HG03457 (cell line): ENCODE measurements around the gene GARS1.
A peak's percentile ranks its signal among the peaks of the same experiment; 100 is the strongest.

Experiments
- ATAC-seq: cut with Tn5 transposase; IDR thresholded peaks from one replicate; pipeline ENCODE4 v1.9.1; 2021; ENCODE audit warnings: moderate number of reproducible peaks; ENCODE audit not compliant: unreplicated experiment

GARS1 gene, protein sequence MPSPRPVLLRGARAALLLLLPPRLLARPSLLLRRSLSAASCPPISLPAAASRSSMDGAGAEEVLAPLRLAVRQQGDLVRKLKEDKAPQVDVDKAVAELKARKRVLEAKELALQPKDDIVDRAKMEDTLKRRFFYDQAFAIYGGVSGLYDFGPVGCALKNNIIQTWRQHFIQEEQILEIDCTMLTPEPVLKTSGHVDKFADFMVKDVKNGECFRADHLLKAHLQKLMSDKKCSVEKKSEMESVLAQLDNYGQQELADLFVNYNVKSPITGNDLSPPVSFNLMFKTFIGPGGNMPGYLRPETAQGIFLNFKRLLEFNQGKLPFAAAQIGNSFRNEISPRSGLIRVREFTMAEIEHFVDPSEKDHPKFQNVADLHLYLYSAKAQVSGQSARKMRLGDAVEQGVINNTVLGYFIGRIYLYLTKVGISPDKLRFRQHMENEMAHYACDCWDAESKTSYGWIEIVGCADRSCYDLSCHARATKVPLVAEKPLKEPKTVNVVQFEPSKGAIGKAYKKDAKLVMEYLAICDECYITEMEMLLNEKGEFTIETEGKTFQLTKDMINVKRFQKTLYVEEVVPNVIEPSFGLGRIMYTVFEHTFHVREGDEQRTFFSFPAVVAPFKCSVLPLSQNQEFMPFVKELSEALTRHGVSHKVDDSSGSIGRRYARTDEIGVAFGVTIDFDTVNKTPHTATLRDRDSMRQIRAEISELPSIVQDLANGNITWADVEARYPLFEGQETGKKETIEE

DNA sequence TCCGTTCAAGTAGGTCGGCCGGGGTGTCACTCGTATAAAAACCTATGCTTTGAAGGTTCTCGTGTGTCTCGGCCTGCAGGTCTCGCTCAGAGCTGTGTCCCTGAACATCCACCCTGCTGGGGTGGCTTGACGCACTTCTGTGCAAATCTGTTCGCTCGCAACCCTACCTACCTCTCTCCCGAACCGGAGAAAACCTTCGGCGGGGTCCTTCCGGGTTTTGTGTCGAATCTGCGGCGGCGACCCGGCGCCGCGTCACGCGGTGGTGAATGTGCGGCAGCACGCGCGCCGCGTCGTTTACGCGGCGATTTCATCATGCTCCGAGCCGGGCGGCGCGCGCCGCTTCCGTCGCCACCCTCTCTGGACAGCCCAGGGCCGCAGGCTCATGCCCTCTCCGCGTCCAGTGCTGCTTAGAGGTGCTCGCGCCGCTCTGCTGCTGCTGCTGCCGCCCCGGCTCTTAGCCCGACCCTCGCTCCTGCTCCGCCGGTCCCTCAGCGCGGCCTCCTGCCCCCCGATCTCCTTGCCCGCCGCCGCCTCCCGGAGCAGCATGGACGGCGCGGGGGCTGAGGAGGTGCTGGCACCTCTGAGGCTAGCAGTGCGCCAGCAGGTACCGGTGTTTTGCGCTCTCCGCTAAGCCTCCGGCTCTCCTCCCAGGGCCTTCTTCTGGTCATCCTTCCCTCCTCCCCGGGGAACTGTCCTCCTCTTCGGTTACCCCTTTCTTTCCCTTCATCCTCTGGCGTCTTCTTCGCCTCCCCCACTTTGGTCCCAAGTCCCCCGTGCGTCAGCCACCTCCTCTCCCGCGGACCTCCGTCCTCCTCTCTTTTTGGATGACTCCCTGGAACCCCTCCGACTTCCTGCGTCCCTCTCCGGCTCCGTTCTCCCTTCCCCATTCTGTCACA, at the start of gene GARS1:
Gene GARS1 (plus strand): TSS at position 339 of the 896 bp plus-strand sequence. CDS start 44 bp downstream, at position 383.
- peak; percentile 89 for ATAC-seq

DNA sequence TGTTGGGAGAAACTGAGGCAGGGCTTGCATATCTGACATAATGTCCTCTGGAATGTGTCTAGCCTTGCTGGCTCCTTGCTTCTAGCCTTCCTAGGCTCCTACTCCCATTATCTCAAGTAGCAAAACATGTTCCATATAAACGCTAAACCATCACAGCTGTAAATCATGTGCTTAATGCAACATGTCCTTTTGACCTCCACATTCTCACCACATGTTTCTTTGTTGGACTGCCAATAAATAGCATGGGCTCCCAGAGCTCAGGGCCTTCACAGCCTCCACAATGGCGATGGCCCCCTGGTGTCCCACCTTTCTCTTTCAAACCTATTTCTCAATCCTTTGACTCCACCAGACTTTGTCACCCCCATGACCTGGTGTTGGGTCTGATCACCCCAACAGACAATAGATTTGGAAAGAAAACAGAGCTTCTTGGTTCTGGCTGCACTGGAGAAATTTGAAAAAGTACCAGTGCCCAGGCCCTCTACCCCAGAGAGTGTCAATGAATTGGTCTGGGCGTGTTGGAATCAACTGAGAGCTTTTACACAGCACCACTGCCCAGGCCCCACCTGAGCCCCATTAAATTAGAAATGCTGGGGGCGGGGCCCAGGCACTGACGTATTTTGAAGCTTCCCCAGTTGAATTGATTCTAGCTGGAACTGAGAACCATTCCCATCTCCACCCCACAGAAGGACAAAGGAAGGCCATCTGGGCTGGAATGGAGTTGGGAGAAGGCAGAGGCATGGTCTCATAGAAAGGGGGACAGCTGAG, 48.7 kb upstream of the GARS1 start:
- no peak for ATAC-seq

DNA sequence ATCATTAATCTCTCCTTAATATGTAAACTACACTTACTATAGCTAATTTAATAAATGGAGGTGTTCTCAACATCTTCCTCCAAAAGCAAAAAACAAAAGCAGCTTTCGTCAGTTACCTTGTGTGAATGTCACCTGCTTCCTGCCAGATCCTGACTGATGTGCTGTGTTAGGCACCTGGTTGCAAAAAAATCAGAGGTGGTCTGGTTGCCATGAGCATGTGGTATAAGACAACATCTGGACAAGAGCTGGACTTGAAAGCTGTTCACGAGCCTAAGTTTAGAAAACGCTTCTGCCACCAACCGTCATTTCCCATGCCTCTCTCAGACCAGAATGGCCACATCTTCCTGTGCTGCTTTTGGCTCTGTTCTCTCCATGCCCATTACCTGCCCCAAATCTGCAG, 48.1 kb upstream of the GARS1 start:
- ATAC-seq, result no peak

DNA sequence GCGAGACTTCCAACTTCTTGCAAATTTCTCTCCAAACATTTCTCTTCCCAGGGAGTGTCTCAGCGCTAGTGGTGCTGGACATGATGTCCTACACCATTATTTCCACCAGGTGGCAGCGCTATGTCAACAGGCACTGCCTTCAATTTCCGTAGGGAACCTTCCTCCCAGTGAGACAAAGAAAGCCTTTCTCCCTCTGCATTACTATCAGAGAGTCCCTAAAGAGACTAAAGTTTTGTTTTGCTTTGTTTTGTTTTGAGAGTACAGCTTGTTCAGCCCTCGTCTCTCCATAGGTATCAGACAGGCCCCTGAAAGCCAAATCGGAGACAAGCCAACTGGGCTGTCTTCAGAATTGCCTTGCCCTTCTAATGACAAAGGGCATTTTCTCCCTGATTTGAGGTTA, 45.8 kb upstream of the GARS1 start:
- ATAC-seq, result no peak

DNA sequence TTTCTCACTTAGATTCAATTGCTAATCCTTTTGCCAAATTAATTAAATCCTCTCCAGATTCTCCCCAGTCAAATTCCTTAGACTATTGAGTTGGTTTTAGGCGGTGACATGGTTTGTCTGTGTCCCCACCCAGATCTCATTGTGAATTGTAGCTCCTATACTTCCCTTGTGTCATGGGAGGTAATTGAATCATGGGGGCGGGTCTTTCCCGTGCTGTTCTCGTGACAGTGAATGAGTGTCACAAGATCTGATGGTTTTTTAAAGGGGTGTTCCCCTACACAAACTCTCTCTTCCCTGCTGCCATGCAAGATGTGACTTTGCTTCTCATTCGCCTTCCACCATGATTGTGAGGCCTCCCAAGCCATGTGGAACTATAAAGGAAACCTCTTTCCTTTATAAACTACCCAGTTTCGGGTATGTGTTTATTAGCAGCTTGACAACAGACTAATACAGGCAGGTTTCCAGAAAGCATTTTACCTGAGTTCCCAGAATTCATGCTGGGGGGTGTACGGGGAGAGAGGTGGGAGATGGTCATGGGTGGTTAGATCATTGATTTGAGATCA, 44.7 kb upstream of the GARS1 start:
- no peak for ATAC-seq

DNA sequence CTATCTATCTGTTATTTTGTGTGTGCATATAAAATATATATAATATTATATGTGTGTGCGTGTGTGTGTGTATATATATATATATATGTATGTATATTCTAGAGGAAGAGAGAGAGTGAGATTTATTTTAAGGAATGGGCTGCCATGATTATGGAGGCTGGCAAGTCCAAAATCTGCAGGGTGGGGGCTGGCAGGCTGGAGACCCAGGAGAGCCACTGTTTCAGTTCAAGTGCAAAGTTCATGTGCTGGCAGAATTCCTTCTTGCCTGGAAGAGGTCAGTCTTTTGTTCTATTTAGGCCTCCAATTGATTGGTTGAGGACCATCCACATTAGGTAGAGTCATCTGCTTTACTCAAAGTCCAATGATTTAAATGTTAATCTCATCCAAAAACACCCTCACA, 42.3 kb upstream of the GARS1 start:
- ATAC-seq, result no peak

DNA sequence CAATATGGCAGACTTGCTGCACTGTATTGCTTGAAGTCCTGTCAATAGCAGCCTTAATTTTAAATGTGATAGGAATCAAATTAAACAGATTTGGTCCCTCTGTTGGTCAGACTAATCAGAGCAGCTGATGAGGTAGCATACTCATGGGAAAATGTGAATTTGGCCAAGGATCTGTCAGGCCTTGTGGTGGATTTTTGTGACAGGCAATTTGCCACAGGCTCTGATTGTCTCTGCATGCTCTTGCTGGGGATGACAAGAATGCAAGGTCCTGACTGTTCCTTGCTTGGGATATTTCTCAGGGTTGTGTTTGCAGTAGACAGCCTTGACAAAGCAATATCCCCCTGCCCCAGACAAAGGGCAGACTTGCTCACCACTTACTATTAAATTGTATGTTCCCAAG, 41.5 kb upstream of the GARS1 start:
- no peak for ATAC-seq

DNA sequence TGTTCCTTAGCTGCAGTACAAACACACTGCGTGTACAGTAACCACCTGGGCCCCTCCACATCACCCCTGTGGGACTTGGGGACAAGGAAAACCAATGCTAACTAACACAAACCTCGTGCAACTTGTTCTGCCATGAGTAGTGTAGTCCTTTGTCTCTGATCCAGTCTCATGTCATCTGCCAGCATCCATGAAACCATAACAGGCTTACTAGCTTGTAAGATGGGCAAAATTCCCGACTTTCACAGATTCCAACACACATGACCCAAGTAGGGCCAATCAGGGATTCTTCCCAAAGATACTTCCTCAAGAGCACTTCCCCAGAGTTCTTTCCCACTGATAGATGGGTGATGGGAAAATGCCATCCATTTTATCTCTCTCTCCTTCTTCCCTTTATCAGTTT, 41.1 kb upstream of the GARS1 start:
- ATAC-seq, result no peak

DNA sequence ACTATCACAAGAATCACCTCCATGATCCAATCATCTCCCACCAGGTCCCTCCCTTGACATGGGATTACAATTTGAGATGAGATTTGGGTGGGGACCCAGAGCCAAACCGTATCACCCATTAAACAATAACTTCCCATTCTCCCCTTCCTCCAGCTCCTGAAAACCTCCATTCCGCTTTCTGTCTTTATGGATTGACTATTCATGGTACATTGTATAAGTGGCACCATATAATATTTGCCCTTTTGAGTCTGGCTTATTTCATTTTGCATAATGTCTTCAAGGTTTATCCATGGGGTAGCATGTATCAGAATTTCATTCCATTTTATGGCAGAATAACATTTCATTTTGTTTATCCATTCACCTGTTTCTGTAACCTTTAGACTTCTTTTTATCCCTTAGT, 39.2 kb upstream of the GARS1 start:
- ATAC-seq, result no peak

DNA sequence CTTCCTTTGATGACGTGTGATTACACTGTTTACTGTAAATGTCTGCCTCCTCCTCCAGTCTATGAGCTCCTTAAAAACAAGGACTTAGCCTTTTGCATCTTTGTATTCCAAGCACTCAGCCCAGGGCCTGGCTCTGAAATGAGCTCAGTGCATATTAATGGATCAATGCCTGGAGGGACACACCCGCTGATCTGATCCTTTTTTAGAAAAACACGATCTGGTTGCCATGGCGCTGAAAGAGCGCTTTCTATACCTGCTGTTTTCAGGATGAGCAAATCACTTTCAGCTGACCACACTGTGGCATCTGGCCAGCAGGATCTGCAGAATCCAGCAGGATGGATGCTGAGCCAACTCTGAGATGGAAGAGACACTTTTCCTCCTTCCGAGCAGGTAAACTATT, 37.8 kb upstream of the GARS1 start:
- ATAC-seq, result no peak

DNA sequence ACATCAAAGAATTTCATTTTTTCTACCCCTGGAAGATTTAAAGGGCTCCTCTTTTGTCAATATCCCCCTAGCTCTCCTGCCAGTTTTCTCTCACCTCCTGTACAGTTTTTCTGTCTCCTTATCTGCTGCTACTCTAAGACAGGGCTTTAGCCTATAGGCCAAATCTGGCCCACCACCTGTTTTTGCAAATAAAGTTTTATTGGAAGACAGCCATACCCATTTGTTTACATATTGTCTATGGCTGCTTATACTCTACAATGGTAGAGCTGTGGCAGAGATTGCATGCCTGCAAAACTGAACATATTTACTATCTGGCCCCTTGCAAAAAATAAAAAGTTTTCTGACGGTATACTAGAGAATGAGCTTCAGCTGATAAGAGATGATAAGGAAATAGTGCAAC, 37.4 kb upstream of the GARS1 start:
- ATAC-seq, result no peak

DNA sequence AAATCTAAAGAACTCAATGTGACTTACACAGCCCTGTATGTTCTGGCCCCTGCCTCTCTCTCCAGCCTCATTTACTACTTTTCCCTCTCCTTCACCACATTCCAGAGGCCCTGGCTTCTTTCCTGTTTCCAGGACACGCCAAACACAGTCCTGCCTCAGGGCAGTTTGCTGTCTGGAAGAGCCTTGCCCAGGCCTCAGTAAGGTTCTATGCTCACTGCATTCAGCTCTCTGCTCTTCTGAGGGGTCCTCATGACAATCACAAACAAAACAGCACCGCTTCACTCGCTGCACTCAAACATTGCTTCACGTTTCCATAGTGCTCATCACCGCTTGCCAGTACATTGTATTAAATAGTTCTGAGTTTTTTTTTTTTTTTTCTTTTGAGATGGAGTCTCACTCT, 35.1 kb upstream of the GARS1 start:
- ATAC-seq, result no peak

DNA sequence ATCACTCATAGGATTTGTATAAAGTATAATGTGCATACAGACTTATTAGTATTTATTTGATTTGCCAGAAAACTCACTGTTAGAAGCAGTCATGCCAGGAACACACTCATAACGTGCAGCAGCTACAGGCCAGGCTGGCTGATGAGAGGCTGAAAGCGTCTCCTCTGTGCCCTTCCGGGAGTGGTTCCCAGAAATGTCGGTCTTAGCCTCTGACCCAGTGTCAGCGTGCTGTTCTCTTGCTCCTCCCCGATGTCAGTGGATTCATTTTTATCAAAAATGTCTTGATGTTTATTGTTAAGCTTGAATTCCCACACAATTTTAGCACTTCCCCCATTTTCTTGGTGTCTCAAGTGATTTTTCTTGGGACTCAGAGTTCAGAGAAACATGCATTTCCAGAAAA, 33.3 kb upstream of the GARS1 start:
- no peak for ATAC-seq

DNA sequence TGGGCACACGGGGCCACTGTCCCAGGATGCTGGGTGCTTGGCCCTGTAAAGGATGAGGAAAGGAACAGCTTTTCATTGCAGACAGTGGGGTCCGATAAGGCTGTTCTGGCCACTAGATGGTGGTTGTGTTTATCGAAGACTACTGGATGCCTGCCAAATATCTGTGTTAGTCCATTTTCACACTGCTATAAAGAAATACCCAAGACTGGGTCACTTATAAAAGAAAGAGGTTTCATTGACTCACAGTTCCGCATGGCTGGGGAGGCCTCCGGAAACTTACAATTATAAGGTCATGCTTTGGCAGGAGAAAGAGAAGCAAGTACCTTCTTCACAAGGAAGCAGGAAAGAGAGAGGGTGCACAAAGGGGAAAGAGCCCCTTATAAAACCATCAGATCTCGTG, 32.2 kb upstream of the GARS1 start:
- ATAC-seq, result no peak

DNA sequence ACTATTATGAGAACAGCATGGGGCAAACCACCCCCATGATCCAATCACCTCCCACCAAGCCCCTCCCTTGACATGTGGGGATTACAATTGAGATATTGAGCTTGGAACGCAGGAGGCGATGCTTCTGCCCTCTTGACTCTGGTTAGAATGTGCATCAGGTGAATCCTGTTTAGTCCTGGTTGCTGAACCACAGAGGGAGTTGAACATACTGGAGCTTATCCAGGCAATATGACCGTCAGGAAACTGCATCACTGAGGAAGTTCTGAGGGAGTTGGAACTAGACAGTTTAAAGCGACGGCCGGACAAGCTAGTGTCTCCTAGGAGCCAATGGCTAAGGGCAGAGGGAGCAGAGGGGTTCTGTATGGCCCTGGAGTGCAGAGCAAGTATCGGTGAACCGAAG, 31.8 kb upstream of the GARS1 start:
- ATAC-seq, result no peak

DNA sequence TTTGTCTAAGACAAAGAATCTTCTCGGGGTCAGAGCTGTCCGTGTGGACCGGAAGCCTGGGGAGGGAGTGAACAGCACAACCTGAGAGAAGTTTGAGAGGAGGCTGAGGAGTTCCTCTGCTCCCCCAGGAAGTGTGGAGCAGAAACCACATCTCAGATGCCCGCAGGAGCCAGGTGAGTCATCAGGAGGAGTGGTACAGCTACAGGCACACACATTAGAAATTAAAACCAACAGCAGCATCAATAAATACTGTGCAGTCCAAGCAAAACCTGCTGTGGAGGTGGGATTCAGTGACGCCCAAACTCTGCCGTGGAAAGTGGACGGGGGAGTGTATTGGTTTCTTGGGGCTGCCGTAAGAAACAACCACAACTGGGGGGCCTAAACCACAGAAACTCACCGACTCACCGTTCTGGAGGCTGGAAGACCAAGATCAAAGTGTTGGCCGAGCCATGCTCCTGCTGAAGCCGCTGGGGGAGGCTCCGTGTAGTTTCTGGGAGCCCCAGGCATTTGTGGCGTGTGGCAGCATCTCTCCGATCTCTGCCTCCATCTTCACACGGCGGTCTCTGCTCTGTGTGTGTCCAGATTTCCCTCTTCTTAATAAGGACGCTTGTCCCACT, 31.2 kb upstream of the GARS1 start:
- ATAC-seq, result no peak

DNA sequence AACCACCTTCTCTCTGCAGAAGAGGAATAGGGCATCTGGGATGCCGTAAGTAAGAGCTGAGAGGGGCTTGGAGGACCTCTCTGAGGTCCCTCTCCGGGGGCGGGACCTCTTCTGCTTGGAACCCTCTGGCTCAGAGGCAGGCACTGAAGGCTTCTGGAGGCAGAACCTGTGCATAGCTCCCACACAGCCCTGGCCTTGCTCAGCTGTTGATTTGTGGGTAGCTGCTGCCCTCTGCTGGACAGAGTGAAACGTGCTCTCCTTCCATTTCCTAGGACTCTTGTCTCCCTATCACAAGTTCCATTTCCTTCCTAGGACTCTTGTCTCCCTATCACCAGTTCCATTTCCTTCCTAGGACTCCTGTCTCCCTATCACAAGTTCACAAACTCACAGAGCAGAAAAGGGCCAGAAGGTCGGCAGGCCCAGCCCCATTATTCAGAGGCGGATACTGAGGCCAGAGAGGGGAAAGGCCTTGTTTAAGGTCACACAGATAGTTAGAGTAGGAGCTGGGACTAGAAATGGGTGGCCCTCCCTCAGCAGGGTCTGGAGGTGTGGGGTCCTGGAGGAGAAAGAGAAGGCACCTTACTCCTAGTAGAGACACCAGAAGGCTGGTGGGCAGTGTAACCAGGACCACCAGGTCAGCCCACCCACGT, 30.3 kb upstream of the GARS1 start:
- peak; percentile 89 for ATAC-seq

DNA sequence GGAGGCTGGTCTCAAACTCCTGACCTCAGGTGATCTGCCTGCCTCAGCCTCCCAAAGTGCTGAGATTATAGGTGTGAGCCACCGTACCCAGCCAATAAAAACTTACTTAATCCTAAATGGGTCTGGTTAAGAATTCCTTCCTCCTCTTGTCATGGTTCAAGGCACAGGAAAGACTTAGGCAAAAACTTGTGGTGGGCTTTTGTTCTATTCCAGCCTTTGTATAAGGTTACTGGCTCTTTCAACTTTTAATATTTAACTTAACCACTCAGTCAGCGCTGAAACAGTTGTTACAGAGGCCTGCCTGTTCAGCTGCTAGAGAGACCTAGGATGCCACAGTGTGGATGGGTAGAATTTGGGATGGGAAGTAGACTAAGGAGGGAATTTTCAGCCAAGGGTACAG, 28.1 kb upstream of the GARS1 start:
- no peak for ATAC-seq

DNA sequence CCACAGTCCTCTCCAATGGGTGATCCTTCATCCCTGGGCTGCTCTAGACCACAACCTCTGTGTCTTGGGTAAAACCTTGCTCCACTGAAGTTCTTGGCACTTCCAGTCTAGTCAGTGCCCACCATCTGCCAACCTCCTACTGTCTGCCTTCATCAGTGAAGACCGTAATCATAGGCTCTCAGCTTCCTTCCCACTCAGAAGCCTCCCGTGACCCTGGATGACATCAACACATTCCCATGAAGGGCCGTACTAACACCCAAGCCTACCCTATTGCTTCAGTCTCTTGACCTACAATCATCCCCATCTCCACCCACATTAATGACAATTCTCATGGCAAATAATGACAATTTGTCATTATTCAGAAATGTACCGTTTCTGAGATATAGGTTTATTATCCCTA, 27.6 kb upstream of the GARS1 start:
- ATAC-seq, result no peak
